Neural progenitor cell (in vitro differentiated cells): ENCODE data around the gene SLC25A1.

Source experiments
- EZH2 ChIP-seq: fragments of 200-600 bp; sonication (generic); IDR thresholded peaks from 2 replicates; pipeline ENCODE4 v1.6.1; 2017; ENCODE audit warnings: antibody characterized with exemption, mild to moderate bottlenecking, moderate library complexity
- EZH2phosphoT487 ChIP-seq: fragments of 200-600 bp; sonication (generic); IDR thresholded peaks from 2 replicates; pipeline ENCODE4 v1.6.1; 2017; ENCODE audit warnings: antibody characterized with exemption
- TF ChIP-seq, protein P1 (sequence below): fragments of 200-600 bp; sonication (generic); IDR thresholded peaks from 2 replicates; pipeline ENCODE4 v1.5.1; 2017; ENCODE audit warnings: antibody characterized with exemption, mild to moderate bottlenecking

- TF ChIP-seq, protein P1, sequence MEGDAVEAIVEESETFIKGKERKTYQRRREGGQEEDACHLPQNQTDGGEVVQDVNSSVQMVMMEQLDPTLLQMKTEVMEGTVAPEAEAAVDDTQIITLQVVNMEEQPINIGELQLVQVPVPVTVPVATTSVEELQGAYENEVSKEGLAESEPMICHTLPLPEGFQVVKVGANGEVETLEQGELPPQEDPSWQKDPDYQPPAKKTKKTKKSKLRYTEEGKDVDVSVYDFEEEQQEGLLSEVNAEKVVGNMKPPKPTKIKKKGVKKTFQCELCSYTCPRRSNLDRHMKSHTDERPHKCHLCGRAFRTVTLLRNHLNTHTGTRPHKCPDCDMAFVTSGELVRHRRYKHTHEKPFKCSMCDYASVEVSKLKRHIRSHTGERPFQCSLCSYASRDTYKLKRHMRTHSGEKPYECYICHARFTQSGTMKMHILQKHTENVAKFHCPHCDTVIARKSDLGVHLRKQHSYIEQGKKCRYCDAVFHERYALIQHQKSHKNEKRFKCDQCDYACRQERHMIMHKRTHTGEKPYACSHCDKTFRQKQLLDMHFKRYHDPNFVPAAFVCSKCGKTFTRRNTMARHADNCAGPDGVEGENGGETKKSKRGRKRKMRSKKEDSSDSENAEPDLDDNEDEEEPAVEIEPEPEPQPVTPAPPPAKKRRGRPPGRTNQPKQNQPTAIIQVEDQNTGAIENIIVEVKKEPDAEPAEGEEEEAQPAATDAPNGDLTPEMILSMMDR, result no peak
- TF ChIP-seq EZH2 (no peak), EZH2phosphoT487 (no peak)
These were observed 1.7 kb upstream of the SLC25A1 start for GRCh38 chr22:19180234-19180633.
